OCI-LY1 (cell line): Measurements from ENCODE around the gene FHIT.

ENCODE experiments used
- CTCF ChIP-seq: fragments of 200-600 bp; sonication (generic), shearing (Covaris generic); IDR thresholded peaks from 2 replicates; pipeline ENCODE4 v1.5.1; 2017; ENCODE audit warnings: mild to moderate bottlenecking, antibody characterized with exemption, low read length, moderate library complexity, mixed read lengths
- EZH2 ChIP-seq: fragments of 200-600 bp; sonication (generic), shearing (Covaris generic); IDR thresholded peaks from 2 replicates; pipeline ENCODE4 v1.8.0; 2017; ENCODE audit warnings: borderline replicate concordance, mixed run types, mild to moderate bottlenecking, antibody characterized with exemption, low read length, moderate library complexity, mixed read lengths

GRCh38 chr3:60617188-60617587 is 634.1 kb downstream of the FHIT start:
- no peak for TF ChIP-seq CTCF
- TF ChIP-seq EZH2, result no peak
